HG03175 (cell line): ENCODE data around the gene SCO2.

Source experiments
- ATAC-seq: cut with Tn5 transposase; IDR thresholded peaks from one replicate; pipeline ENCODE4 v1.9.1; 2021; ENCODE audit warnings: mild to moderate bottlenecking, moderate library complexity; ENCODE audit not compliant: unreplicated experiment

The SCO2 gene

GRCh38 chr22:50525104-50525857, at the start of gene SCO2:
SCO2 (minus strand) TSS chr22:50525598; CDS start chr22:50524411, 1,187 bp downstream.
- ATAC-seq = peak; percentile 45

- ATAC-seq = no peak
Observed at GRCh38 chr22:50574383-50574755, 49.0 kb upstream of the SCO2 start.

GRCh38 chr22:50573491-50574382, 48.3 kb upstream of the SCO2 start:
- no peak for ATAC-seq

- no peak for ATAC-seq
Observed at GRCh38 chr22:50572965-50573364, 47.6 kb upstream of the SCO2 start.

GRCh38 chr22:50571264-50572175, 46.1 kb upstream of the SCO2 start:
- ATAC-seq = no peak

- no peak for ATAC-seq
Observed at GRCh38 chr22:50570861-50571260, 45.5 kb upstream of the SCO2 start.

GRCh38 chr22:50569896-50570535, 44.6 kb upstream of the SCO2 start:
- ATAC-seq = no peak

GRCh38 chr22:50569041-50569459, 43.7 kb upstream of the SCO2 start:
- no peak for ATAC-seq

GRCh38 chr22:50568626-50569025, 43.2 kb upstream of the SCO2 start:
- ATAC-seq = no peak

- ATAC-seq = no peak
Observed at GRCh38 chr22:50567721-50568252, 42.4 kb upstream of the SCO2 start.

- no peak for ATAC-seq
Observed at GRCh38 chr22:50564289-50564688, 38.9 kb upstream of the SCO2 start.

- ATAC-seq = no peak
Observed at GRCh38 chr22:50563413-50564160, 38.2 kb upstream of the SCO2 start.

GRCh38 chr22:50562523-50563412, 37.4 kb upstream of the SCO2 start, which contains the start of gene SYCE3:
SYCE3 (minus strand) TSS chr22:50562919; CDS start chr22:50556405, 6,514 bp downstream.
- peak; percentile 91 for ATAC-seq

- ATAC-seq = no peak
Observed at GRCh38 chr22:50561401-50562358, 36.3 kb upstream of the SCO2 start.

GRCh38 chr22:50560034-50560433, 34.6 kb upstream of the SCO2 start:
- no peak for ATAC-seq

- no peak for ATAC-seq
Observed at GRCh38 chr22:50556703-50557102, 31.3 kb upstream of the SCO2 start.

- ATAC-seq = no peak
Observed at GRCh38 chr22:50553310-50553709, 27.9 kb upstream of the SCO2 start.
